ENCODE measurements around the gene MRPS27. TPM values are rescaled to one million over a fixed set of nuclear protein-coding genes. Genes with fewer than 3 reads are reported as not detected.

Gene MRPS27
- total and polyA plus RNA-seq, 2 of the 13 experiments (the other 11 are each of a cell fraction or from before 2014, with no cell fraction given) = 71.8 to 115 TPM

DNA sequence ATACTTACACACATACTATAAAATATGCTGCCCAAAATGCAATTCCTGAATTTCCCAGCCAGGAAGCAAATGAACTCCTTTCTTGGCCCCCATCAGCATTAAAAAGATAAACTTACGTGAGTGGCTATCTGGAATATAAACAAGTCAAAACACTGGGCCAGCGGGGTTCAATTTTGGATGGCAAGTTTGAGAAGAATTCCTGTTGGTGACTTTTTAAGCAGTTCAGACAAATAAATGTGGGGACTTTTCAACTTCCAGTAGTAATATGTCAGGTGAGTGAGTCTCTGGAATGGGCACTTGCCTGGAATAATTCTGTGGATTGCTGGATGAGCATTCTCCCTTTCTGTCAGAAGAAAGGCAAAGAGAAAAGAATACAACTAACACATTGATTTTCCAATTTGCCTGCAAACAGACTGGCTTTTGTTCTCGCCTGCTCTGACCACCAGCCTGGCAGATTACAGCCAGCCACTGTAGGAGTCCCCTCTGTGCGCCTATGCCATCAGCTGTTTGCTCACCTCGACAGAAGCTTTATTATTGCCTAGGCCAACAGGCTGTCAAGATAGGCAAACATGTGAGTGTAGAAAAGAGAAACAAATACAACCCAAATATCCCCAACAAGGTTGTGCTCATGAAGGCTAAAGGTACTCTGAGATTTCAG is 78.6 kb downstream of the MRPS27 start (continued):
- no peak for TF ChIP-seq ZNF432 (CRISPR knock-in tag; IDR thresholded peaks at IDR 0.05; ENCODE audit: borderline replicate concordance)
- TF ChIP-seq ZNF747 (CRISPR knock-in tag; IDR thresholded peaks at IDR 0.05; ENCODE audit: borderline replicate concordance) = 0 out of 2 replicates have a peak, but pooled peaks have one; percentile 18
- no peak for TF ChIP-seq SMARCC2 (IDR thresholded peaks at IDR 0.05)
- TF ChIP-seq, protein P1, sequence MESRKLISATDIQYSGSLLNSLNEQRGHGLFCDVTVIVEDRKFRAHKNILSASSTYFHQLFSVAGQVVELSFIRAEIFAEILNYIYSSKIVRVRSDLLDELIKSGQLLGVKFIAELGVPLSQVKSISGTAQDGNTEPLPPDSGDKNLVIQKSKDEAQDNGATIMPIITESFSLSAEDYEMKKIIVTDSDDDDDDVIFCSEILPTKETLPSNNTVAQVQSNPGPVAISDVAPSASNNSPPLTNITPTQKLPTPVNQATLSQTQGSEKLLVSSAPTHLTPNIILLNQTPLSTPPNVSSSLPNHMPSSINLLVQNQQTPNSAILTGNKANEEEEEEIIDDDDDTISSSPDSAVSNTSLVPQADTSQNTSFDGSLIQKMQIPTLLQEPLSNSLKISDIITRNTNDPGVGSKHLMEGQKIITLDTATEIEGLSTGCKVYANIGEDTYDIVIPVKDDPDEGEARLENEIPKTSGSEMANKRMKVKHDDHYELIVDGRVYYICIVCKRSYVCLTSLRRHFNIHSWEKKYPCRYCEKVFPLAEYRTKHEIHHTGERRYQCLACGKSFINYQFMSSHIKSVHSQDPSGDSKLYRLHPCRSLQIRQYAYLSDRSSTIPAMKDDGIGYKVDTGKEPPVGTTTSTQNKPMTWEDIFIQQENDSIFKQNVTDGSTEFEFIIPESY (CRISPR knock-in tag; IDR thresholded peaks at IDR 0.05) = peak; percentile 85
- peak; percentile 64; the same call in 1 of the 2 replicates for TF ChIP-seq MEIS2 (CRISPR knock-in tag; IDR thresholded peaks at IDR 0.05)
- no peak for TF ChIP-seq ELF4 (CRISPR knock-in tag; IDR thresholded peaks at IDR 0.05; ENCODE audit: borderline replicate concordance)
- TF ChIP-seq ZNF552 (CRISPR knock-in tag; IDR thresholded peaks at IDR 0.05; ENCODE audit: borderline replicate concordance) = no peak
- TF ChIP-seq FOSL2 (CRISPR knock-in tag; IDR thresholded peaks at IDR 0.05) = peak; percentile 56
- TF ChIP-seq, protein P2, sequence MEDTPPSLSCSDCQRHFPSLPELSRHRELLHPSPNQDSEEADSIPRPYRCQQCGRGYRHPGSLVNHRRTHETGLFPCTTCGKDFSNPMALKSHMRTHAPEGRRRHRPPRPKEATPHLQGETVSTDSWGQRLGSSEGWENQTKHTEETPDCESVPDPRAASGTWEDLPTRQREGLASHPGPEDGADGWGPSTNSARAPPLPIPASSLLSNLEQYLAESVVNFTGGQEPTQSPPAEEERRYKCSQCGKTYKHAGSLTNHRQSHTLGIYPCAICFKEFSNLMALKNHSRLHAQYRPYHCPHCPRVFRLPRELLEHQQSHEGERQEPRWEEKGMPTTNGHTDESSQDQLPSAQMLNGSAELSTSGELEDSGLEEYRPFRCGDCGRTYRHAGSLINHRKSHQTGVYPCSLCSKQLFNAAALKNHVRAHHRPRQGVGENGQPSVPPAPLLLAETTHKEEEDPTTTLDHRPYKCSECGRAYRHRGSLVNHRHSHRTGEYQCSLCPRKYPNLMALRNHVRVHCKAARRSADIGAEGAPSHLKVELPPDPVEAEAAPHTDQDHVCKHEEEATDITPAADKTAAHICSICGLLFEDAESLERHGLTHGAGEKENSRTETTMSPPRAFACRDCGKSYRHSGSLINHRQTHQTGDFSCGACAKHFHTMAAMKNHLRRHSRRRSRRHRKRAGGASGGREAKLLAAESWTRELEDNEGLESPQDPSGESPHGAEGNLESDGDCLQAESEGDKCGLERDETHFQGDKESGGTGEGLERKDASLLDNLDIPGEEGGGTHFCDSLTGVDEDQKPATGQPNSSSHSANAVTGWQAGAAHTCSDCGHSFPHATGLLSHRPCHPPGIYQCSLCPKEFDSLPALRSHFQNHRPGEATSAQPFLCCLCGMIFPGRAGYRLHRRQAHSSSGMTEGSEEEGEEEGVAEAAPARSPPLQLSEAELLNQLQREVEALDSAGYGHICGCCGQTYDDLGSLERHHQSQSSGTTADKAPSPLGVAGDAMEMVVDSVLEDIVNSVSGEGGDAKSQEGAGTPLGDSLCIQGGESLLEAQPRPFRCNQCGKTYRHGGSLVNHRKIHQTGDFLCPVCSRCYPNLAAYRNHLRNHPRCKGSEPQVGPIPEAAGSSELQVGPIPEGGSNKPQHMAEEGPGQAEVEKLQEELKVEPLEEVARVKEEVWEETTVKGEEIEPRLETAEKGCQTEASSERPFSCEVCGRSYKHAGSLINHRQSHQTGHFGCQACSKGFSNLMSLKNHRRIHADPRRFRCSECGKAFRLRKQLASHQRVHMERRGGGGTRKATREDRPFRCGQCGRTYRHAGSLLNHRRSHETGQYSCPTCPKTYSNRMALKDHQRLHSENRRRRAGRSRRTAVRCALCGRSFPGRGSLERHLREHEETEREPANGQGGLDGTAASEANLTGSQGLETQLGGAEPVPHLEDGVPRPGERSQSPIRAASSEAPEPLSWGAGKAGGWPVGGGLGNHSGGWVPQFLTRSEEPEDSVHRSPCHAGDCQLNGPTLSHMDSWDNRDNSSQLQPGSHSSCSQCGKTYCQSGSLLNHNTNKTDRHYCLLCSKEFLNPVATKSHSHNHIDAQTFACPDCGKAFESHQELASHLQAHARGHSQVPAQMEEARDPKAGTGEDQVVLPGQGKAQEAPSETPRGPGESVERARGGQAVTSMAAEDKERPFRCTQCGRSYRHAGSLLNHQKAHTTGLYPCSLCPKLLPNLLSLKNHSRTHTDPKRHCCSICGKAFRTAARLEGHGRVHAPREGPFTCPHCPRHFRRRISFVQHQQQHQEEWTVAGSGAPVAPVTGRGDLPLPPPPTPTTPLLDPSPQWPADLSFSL (CRISPR knock-in tag; IDR thresholded peaks at IDR 0.05) = no peak
- TF ChIP-seq, protein P3, sequence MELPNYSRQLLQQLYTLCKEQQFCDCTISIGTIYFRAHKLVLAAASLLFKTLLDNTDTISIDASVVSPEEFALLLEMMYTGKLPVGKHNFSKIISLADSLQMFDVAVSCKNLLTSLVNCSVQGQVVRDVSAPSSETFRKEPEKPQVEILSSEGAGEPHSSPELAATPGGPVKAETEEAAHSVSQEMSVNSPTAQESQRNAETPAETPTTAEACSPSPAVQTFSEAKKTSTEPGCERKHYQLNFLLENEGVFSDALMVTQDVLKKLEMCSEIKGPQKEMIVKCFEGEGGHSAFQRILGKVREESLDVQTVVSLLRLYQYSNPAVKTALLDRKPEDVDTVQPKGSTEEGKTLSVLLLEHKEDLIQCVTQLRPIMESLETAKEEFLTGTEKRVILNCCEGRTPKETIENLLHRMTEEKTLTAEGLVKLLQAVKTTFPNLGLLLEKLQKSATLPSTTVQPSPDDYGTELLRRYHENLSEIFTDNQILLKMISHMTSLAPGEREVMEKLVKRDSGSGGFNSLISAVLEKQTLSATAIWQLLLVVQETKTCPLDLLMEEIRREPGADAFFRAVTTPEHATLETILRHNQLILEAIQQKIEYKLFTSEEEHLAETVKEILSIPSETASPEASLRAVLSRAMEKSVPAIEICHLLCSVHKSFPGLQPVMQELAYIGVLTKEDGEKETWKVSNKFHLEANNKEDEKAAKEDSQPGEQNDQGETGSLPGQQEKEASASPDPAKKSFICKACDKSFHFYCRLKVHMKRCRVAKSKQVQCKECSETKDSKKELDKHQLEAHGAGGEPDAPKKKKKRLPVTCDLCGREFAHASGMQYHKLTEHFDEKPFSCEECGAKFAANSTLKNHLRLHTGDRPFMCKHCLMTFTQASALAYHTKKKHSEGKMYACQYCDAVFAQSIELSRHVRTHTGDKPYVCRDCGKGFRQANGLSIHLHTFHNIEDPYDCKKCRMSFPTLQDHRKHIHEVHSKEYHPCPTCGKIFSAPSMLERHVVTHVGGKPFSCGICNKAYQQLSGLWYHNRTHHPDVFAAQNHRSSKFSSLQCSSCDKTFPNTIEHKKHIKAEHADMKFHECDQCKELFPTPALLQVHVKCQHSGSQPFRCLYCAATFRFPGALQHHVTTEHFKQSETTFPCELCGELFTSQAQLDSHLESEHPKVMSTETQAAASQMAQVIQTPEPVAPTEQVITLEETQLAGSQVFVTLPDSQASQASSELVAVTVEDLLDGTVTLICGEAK (IDR thresholded peaks at IDR 0.05) = no peak
- TF ChIP-seq, protein P3 (CRISPR knock-in tag; IDR thresholded peaks at IDR 0.05) = peak; percentile 53; the same call in 1 of the 2 replicates

Measured in HepG2 (cell line).